DND-41 (cell line): Measurements from ENCODE around the gene SUN1.

Experiments
- ATAC-seq: fragments of 200-7000 bp; cut with Tn5 transposase; 3 replicates; pipeline ENCODE4 v1.9.1; 2021; ENCODE audit warnings: low read depth; ENCODE audit not compliant: insufficient read depth
- DNase-seq: peaks from one replicate; pipeline ENCODE4 v3.0.0-alpha.2; 2020
- H2AFZ ChIP-seq: 2 replicates; pipeline ENCODE4 v1.6.0; 2012; ENCODE audit warnings: low read depth, low read length
- H3K27ac ChIP-seq: 2 replicates; pipeline ENCODE4 v1.5.1; 2012; ENCODE audit warnings: low read length, inconsistent platforms
- H3K27me3 ChIP-seq: fragments of 200-600 bp; sonication (generic); 2 replicates; pipeline ENCODE4 v1.6.0; 2012; ENCODE audit warnings: low read length, mild to moderate bottlenecking, inconsistent platforms; ENCODE audit not compliant: insufficient read depth, poor library complexity
- H3K36me3 ChIP-seq: 2 replicates; pipeline ENCODE4 v1.5.1; 2012; ENCODE audit warnings: low read length, inconsistent platforms; ENCODE audit not compliant: insufficient read depth
- H3K4me1 ChIP-seq: 2 replicates; pipeline ENCODE4 v1.5.1; 2012; ENCODE audit warnings: mild to moderate bottlenecking, low read length; ENCODE audit not compliant: insufficient read depth
- H3K4me2 ChIP-seq: 2 replicates; pipeline ENCODE4 v1.6.0; 2012; ENCODE audit warnings: mild to moderate bottlenecking, moderate library complexity, low read length, inconsistent platforms; ENCODE audit not compliant: insufficient read depth
- H3K4me3 ChIP-seq, 2 experiments: fragments of 200-600 bp in 1 of 2; shearing (Covaris generic) in 1 of 2; 2 replicates each; pipeline ENCODE4 v1.5.1; 2012 to 2016; ENCODE audit warnings: inconsistent platforms in 2 of 2, low read length in 2 of 2, mild to moderate bottlenecking in 2 of 2, low read depth in 1 of 2, moderate library complexity in 1 of 2
- H3K79me2 ChIP-seq: 2 replicates; pipeline ENCODE4 v1.6.0; 2012; ENCODE audit warnings: low read length, inconsistent platforms; ENCODE audit not compliant: insufficient read depth
- H3K9ac ChIP-seq: 2 replicates; pipeline ENCODE4 v1.6.0; 2012; ENCODE audit warnings: low read depth, mild to moderate bottlenecking, inconsistent platforms, low read length, moderate library complexity
- H3K9me3 ChIP-seq: 2 replicates; pipeline ENCODE4 v1.5.1; 2012; ENCODE audit warnings: low read length, moderate library complexity, mild to moderate bottlenecking, inconsistent platforms; ENCODE audit not compliant: insufficient read depth, severe bottlenecking
- H4K20me1 ChIP-seq: 2 replicates; pipeline ENCODE4 v1.6.0; 2012; ENCODE audit warnings: low read length; ENCODE audit not compliant: insufficient read depth
- CTCF ChIP-seq: IDR thresholded peaks from 2 replicates; pipeline ENCODE4 v1.5.1; 2012; ENCODE audit warnings: borderline replicate concordance, low read length, moderate library complexity, mild to moderate bottlenecking; ENCODE audit not compliant: poor library complexity, severe bottlenecking; ENCODE audit errors: extremely low read depth
- EZH2 ChIP-seq: IDR thresholded peaks from 3 replicates; pipeline ENCODE4 v1.6.1; 2012; ENCODE audit warnings: borderline replicate concordance, low read depth, mild to moderate bottlenecking, moderate library complexity, low read length, inconsistent platforms; ENCODE audit not compliant: severe bottlenecking

The SUN1 gene

GRCh38 chr7:834277-834676, 2.0 kb downstream of the SUN1 start:
- Histone ChIP-seq H3K9me3 (no peaks in the 10 kb centered on the region), H3K4me2 (no peak overlapping the region), H3K36me3 (peaks cover 51% of the 10 kb centered on the region), H4K20me1 (peaks cover 76% of the 10 kb centered on the region), H3K79me2 (peaks cover 85% of the 10 kb centered on the region), H3K4me3 (no peak overlapping the region), H2AFZ (no peak overlapping the region), H3K27me3 (no peaks in the 10 kb centered on the region), H3K27ac (no peak overlapping the region), H3K9ac (no peak overlapping the region), H3K4me1 (no peaks in the 10 kb centered on the region)
- DNase-seq (no peak), ATAC-seq (no peak)
- TF ChIP-seq EZH2 (no peak), CTCF (no peak)

DNA sequence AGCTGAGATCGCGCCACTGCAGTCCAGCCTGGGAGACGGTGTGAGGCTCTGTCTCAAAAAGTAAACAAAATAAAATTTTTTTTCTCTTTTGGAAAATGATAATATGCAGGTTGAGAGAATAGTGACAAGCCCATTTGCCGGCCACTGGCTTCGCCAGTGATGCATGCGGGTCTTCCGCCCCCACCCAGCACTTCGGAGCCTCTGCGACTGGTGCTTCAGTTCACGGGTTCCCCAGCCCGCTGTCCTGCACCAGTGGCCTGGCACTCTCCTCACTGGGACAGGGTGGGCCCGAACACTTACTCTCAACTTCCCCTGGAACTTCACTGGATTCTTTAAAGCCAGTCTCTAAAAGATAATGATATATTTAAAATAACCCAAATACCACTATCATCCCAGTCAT, 2.7 kb downstream of the SUN1 start:
- no peak overlapping the region for H3K4me2 ChIP-seq
- ATAC-seq (no peak), DNase-seq (no peak)
- no peak overlapping the region for H2AFZ ChIP-seq
- H3K9me3 ChIP-seq: no peaks in the 10 kb centered on the region
- H3K79me2 ChIP-seq: peaks cover 79% of the 10 kb centered on the region
- H3K4me3 ChIP-seq: no peak overlapping the region
- H3K27me3 ChIP-seq: no peaks in the 10 kb centered on the region
- H4K20me1 ChIP-seq: peaks cover 74% of the 10 kb centered on the region
- no peak overlapping the region for H3K9ac ChIP-seq
- TF ChIP-seq CTCF: no peak
- no peaks in the 10 kb centered on the region for H3K4me1 ChIP-seq
- H3K27ac ChIP-seq: no peak overlapping the region
- peaks cover 55% of the 10 kb centered on the region for H3K36me3 ChIP-seq

- H2AFZ ChIP-seq: no peak overlapping the region
- ATAC-seq (no peak), DNase-seq (no peak)
- H3K4me3 ChIP-seq: no peak overlapping the region
- H3K79me2 ChIP-seq: peaks cover 72% of the 10 kb centered on the region
- H3K27ac ChIP-seq: no peak overlapping the region
- H3K4me1 ChIP-seq: no peaks in the 10 kb centered on the region
- H4K20me1 ChIP-seq: peaks cover 67% of the 10 kb centered on the region
- H3K36me3 ChIP-seq: peaks cover 60% of the 10 kb centered on the region
- H3K27me3 ChIP-seq: no peaks in the 10 kb centered on the region
- H3K9ac ChIP-seq: no peak overlapping the region
- H3K4me2 ChIP-seq: no peak overlapping the region
- TF ChIP-seq CTCF: no peak
- no peak for TF ChIP-seq EZH2
- no peaks in the 10 kb centered on the region for H3K9me3 ChIP-seq
Observed at GRCh38 chr7:835485-836401, 3.5 kb downstream of the SUN1 start.
